ENCODE results near the gene ZNF526. TPM values are rescaled to one million over a fixed set of nuclear protein-coding genes. Genes with fewer than 3 reads are reported as not detected.

The ZNF526 gene
- total and polyA plus RNA-seq, 9 of the 15 experiments (the other 6 are each of a cell fraction or from before 2014, with no cell fraction given), result 1.3 to 17.9 (median 6.2) TPM

DNA sequence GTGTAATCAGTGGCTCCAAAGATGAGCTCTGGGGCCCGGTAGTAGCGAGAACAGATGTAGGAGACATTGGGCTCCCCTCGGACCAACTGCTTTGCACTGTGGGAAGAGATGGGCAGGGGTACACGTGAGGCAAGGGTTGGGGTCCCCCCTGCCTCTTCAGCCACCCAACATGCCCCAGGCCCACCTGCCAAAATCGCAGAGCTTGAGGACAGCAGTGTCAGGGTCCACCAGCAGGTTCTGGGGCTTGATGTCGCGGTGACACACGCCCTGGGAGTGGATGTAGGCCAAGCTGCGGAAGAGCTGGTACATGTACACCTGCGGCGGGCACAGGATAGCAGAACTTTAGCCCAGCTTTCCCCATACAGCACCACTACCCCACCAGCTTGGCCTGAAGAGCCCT is 14.3 kb downstream of the ZNF526 start:
- Histone ChIP-seq H3K27ac (ENCODE audit: extremely low read depth, low read depth, low read length) (no peak overlapping the region), H3K79me2 (ENCODE audit: control insufficient read depth, insufficient read depth, low read length) (peaks cover 21% of the 10 kb centered on the region), H3K4me2 (ENCODE audit: insufficient read depth, low read length) (no peak overlapping the region), H3K4me1 (replicated peaks in 1 of 2; ENCODE audit: control insufficient read depth in 2 of 2, insufficient read depth in 2 of 2, low read length in 2 of 2) (peaks cover 9 to 13% of the 10 kb centered on the region in 2 experiments; a peak in 4 of 5 replicates), H3K27me3 (ENCODE audit: control insufficient read depth in 2 of 2, insufficient read depth in 2 of 2, low read length in 2 of 2) (no peaks in the 10 kb centered on the region), H3K36me3 (ENCODE audit: control insufficient read depth, insufficient read depth, low read length) (peaks cover 89% of the 10 kb centered on the region), H3K4me3 (no peak overlapping the region), H3K9ac (ENCODE audit: insufficient read depth in 1 of 2, low read depth in 2 of 2, low read length in 2 of 2) (peak overlapping the region in 1 of 2 experiments; percentile 39; a peak in 1 of 4 replicates), H2AFZ (ENCODE audit: low read depth, low read length) (no peak overlapping the region), H3K9me1 (ENCODE audit: control insufficient read depth, insufficient read depth, low read length) (peaks cover 3% of the 10 kb centered on the region), H4K20me1 (replicated peaks; ENCODE audit: control insufficient read depth, insufficient read depth, low read length) (peaks cover 21% of the 10 kb centered on the region), H3K9me3 (replicated peaks; ENCODE audit: control insufficient read depth, insufficient read depth, low read depth, low read length) (no peaks in the 10 kb centered on the region)
- in situ Hi-C loops (cut with MboI), result no loop called here
- no TSS peak for BruUV-seq (replicated peaks)
- ATAC-seq, result no peak
- intact Hi-C loops (cut with micrococcal nuclease), result no loop called here
- TF ChIP-seq, protein P1, sequence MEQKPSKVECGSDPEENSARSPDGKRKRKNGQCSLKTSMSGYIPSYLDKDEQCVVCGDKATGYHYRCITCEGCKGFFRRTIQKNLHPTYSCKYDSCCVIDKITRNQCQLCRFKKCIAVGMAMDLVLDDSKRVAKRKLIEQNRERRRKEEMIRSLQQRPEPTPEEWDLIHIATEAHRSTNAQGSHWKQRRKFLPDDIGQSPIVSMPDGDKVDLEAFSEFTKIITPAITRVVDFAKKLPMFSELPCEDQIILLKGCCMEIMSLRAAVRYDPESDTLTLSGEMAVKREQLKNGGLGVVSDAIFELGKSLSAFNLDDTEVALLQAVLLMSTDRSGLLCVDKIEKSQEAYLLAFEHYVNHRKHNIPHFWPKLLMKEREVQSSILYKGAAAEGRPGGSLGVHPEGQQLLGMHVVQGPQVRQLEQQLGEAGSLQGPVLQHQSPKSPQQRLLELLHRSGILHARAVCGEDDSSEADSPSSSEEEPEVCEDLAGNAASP (IDR thresholded peaks at IDR 0.05), result no peak
- TF ChIP-seq ZNF695 (CRISPR knock-in tag; IDR thresholded peaks at IDR 0.05) (no peak), CHD4 (IDR thresholded peaks at IDR 0.05; ENCODE audit: insufficient read depth, insufficient replicate concordance, low read depth, low read length, poor library complexity, severe bottlenecking) (no peak), RBFOX2 (IDR thresholded peaks at IDR 0.05; ENCODE audit: low read depth, low read length) (peak; percentile 58), POLR2G (IDR thresholded peaks at IDR 0.05; ENCODE audit: low read depth, low read length) (peak; percentile 66; the same call in 1 of the 2 replicates), TEAD4 (IDR thresholded peaks at IDR 0.05; ENCODE audit: low read length) (no peak), TEAD4 (CRISPR knock-in tag; IDR thresholded peaks at IDR 0.05; ENCODE audit: borderline replicate concordance) (no peak), MCM2 (IDR thresholded peaks at IDR 0.05; ENCODE audit: low read depth) (no peak)
- no peak for DNase-seq (ENCODE audit: extremely low read depth in 1 of 4, low spot score in 3 of 4)
- ChIA-PET POLR2A (interaction anchor here (0.6 to 11.7 kb wide), 7 partner anchors 7 to 101 kb away, joined by 3 to 116 read pairs (median 5); partner anchors contain the start of genes GSK3A and ZNF526), CTCF (ENCODE audit: low intra/inter-chr PET ratio) (no interaction called here)
- no peak for FAIRE-seq
- WGBS (ENCODE audit: insufficient coverage, low coverage, missing lambda C conversion rate), result 91% methylated on average over 10 of the region's 11 CpGs

Measured in K562 (cell line).